Activated naive CD8-positive, alpha-beta T cell treated with anti-CD3 and anti-CD28 coated beads for 36 hours (primary cell): ENCODE measurements around the gene HSD17B10. TPM values are rescaled to one million over a fixed set of nuclear protein-coding genes. Genes with fewer than 3 reads are reported as not detected.

Source experiments
- DNase-seq: peaks from one replicate; pipeline ENCODE4 v3.0.0; 2021
- H3K27ac Mint-ChIP-seq: one replicate; pipeline ENCODE4 v1.8.0; 2022; ENCODE audit warnings: mild to moderate bottlenecking, moderate library complexity, mixed read lengths
- H3K27me3 Mint-ChIP-seq: one replicate; pipeline ENCODE4 v1.8.0; 2022; ENCODE audit warnings: mild to moderate bottlenecking, mixed read lengths
- H3K36me3 Mint-ChIP-seq: one replicate; pipeline ENCODE4 v1.8.0; 2021; ENCODE audit warnings: mild to moderate bottlenecking, mixed read lengths
- H3K4me1 Mint-ChIP-seq: one replicate; pipeline ENCODE4 v1.8.0; 2021; ENCODE audit warnings: mixed read lengths
- H3K4me3 Mint-ChIP-seq: one replicate; pipeline ENCODE4 v1.8.0; 2022; ENCODE audit warnings: mild to moderate bottlenecking, moderate library complexity, mixed read lengths
- H3K9me3 Mint-ChIP-seq: one replicate; pipeline ENCODE4 v1.8.0; 2022; ENCODE audit warnings: mixed read lengths
- total RNA-seq, 2 experiments: library from RNA; stranded (reverse); gene quantifications; one replicate each; pipeline ENCODE4 v1.2.3, GENCODE V29; 2021

Gene HSD17B10
- total RNA-seq, 2 experiments from 2014 or later = 135 to 145 TPM

DNA sequence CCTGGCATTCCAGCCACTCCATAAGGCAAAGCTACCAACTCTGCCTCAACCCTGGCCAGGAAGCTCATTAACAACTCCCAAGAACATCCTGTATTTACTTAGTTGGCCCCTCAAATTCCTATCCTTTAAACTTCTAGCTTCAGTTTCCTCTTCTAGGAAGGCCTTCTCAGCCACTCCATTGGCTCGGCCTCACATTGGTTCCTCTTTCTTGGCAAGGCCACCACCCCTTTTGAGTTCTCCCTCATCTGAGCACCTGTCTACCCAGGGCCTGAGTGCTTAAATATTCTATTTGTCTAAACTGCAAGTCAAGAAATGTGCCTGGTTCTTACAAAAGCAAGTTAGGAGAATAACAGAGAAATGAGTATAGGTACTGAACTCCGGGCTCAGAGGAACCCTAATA is 21.7 kb downstream of the HSD17B10 start:
- H3K27me3 Mint-ChIP-seq = no peaks in the 10 kb centered on the region
- H3K4me1 Mint-ChIP-seq = peaks cover under 1% of the 10 kb centered on the region
- H3K4me3 Mint-ChIP-seq = no peak overlapping the region
- H3K36me3 Mint-ChIP-seq = peaks cover 13% of the 10 kb centered on the region
- H3K27ac Mint-ChIP-seq = no peak overlapping the region
- no peak for DNase-seq
- H3K9me3 Mint-ChIP-seq = no peaks in the 10 kb centered on the region

DNA sequence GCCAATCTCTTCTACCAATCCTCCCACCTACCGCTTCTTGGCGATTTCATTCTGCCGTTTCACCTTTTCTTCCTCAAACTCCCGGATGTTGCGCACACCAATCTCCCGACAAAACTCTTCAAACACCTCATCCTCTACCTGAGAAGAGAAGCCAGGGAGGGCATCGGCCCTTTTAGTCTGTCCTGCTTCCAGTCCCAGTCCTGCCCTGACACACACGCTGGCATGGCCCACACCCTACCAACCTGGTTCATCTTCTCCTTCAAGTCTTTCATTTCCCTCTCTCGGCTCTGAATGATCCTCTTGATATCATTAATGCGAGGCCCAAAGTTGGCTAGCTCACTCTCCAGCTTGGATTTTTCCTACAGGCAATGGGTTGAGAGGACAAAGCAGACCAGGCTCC is 30.6 kb downstream of the HSD17B10 start:
- DNase-seq = no peak
- Mint-ChIP-seq H3K4me1 (no peaks in the 10 kb centered on the region), H3K4me3 (no peak overlapping the region), H3K36me3 (peaks cover 14% of the 10 kb centered on the region), H3K27me3 (no peaks in the 10 kb centered on the region), H3K27ac (no peak overlapping the region), H3K9me3 (no peaks in the 10 kb centered on the region)

DNA sequence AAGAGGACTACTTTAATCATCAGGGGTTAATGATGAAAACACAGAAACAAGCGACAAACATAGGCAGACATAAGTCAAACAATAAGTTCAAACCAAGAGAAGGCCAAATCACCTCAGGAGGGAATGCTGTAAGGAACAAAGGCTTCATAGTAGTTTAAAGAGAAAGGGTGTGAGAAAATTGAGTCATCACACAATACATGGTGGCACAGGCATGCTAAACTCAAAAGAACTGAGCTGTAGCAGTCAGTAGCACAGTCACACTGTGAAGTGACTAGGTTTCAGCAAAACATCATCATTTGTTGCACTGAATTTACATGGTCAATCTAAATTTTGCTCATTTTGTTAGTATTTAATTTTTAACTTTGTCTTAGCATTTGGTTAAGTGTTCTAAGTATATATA is 36.0 kb downstream of the HSD17B10 start:
- Mint-ChIP-seq H3K36me3 (peaks cover 17% of the 10 kb centered on the region), H3K9me3 (no peaks in the 10 kb centered on the region), H3K4me3 (no peak overlapping the region), H3K27ac (no peak overlapping the region), H3K27me3 (no peaks in the 10 kb centered on the region), H3K4me1 (no peaks in the 10 kb centered on the region)
- no peak for DNase-seq

DNA sequence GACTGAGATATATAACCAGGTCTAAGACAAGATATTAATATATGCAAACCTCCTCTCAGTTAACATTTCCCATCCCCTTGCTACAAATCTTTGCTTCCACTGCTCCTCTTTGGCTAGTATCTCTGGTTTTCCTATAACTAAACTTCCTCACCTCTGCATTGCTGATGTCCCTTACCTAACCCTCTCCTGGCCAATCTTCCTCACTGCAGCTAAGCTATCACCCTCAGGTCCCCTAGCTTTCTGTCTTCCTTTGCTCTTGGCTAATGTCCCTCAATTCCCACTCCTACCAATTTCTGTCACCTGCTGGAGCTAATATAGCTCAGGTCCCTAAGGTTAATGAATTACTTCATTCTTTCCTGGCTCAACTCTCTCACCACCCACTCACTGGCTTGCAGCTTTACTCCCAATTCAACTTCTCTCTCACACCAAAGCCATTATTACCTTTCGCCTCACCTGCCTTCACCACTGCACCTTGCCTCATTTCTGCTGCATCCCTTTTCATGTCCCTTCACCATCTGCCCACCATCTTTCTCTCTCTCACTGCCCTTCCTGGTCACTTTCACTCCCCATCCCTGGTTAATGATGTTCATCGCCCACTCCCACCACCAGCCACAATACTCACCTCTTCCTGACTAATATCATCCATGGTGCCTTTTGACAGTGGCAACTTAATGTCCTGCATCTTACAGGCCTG is 38.4 kb downstream of the HSD17B10 start:
- H3K27me3 Mint-ChIP-seq = no peaks in the 10 kb centered on the region
- H3K4me3 Mint-ChIP-seq = no peak overlapping the region
- DNase-seq = no peak
- H3K9me3 Mint-ChIP-seq = no peaks in the 10 kb centered on the region
- H3K36me3 Mint-ChIP-seq = peaks cover 19% of the 10 kb centered on the region
- H3K4me1 Mint-ChIP-seq = no peaks in the 10 kb centered on the region
- no peak overlapping the region for H3K27ac Mint-ChIP-seq

DNA sequence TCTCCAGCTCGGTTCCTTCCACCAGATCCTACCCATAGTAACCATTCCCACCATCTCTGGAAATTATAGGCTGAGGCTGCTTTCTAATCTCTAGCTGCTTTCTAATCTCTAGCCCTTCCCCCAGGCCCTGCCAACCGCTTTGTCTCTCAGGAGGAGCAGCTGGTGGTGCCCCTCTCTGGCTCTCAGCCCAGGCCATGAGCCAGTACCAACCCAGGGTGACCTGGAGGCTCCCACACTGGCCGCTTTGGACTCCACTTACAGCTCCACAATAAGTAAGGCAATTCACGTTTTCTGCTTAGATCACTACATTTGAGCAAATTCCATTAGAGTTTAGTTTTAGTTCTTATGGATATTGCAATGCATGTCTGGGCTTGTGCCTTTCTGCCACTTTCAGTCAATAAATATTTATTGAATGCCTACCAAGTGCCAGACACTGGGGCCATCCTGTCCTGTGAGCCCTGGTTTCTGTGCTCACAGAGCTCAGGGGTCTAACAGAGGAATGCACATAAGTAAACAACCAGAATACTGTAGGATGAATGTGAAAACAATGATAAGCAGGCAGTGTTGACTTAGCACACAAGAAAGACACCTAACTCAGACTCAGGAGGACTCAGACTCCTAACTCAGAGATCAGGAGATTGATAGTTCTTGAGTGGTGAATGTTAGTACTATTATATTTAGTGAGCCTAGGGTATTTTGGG is 50.6 kb downstream of the HSD17B10 start:
- H3K27me3 Mint-ChIP-seq = no peaks in the 10 kb centered on the region
- no peak overlapping the region for H3K27ac Mint-ChIP-seq
- DNase-seq = no peak
- H3K9me3 Mint-ChIP-seq = no peaks in the 10 kb centered on the region
- H3K4me1 Mint-ChIP-seq = no peaks in the 10 kb centered on the region
- no peak overlapping the region for H3K4me3 Mint-ChIP-seq
- peaks cover 11% of the 10 kb centered on the region for H3K36me3 Mint-ChIP-seq

Other genes starting within 250 kb of the HSD17B10 start
- gene KDM5C, start 209.2 kb downstream of the HSD17B10 start, total RNA-seq = 10 to 100 TPM; 78.1 to 78.4 TPM
- gene IQSEC2, start 152.8 kb downstream of the HSD17B10 start, total RNA-seq = under 1 TPM; 0.20 to 0.21 TPM
- 100 to 1,000 TPM; 154 to 161 TPM for gene SMC1A, start 11.7 kb downstream of the HSD17B10 start, total RNA-seq
- gene RIBC1, start 11.5 kb downstream of the HSD17B10 start, total RNA-seq = 1 to 10 TPM; 1.1 TPM